Measurements from ENCODE around the gene RBBP9. TPM values are rescaled to one million over a fixed set of nuclear protein-coding genes. Genes with fewer than 3 reads are reported as not detected.

RBBP9 gene
- total RNA-seq, 4 donors from 2014 or later: 11.3 to 16.3 (median 12.6) TPM

DNA sequence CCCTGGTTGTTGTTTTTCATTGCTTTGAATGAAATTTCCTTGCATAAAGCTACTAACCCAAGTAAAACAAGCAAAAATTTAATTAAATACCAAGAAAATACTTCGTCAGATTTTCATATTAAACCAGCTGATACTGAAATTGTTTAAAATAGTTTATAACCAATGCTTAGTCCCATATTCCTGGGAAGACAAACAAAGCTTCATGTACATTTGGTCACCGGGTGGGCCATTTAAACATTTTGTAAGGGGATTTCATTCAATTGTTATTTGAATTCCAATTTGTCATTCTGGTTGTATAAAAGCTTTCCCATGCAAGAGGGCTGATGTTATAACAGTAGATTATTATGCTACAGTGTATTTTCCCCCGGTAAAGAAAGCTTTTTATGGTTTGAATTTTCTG lies 578 bp upstream of the RBBP9 start:
- TF ChIP-seq CTCF (IDR thresholded peaks at IDR 0.05; ENCODE audit: low read depth): no peak

GRCh38 chr20:18496042-18496441 lies 983 bp downstream of the RBBP9 start:
- TF ChIP-seq CTCF (IDR thresholded peaks at IDR 0.05; ENCODE audit: low read depth): no peak

DNA sequence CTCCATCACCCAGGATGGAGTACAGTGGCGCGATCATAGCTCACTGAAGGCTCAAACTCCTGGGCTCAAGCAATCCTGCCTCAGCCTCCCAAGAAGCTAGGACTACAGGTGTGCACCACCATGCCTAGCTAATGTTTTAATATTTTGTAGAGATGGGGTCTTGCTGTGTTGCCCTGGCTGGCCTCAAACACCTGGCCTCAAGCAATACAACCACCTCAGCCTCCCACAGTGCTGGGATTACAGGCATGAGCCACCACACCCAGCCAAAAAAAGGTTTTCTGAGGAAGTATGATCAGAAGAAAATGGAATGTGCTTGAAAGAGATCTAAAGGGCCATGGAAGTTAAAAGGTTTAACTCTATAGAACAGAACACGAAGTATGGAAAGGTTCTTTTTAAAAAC lies 8.7 kb downstream of the RBBP9 start:
- TF ChIP-seq CTCF (IDR thresholded peaks at IDR 0.05; ENCODE audit: low read depth): no peak

DNA sequence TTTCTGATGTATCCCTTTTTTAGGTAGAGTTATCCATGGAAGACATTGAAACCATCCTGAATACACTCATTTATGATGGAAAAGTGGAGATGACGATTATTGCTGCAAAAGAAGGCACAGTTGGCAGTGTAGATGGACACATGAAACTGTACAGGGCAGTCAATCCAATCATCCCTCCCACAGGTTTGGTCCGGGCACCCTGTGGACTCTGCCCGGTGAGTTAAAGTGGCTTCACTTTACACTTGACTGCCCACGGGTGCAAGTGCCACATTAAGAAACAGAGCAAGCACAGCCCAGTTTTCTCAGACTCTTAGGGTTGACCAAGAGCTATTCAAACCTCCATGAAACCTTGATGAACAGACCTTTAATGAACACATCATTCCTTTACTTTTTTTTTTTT lies 15.4 kb downstream of the RBBP9 start:
- TF ChIP-seq CTCF (IDR thresholded peaks at IDR 0.05; ENCODE audit: low read depth): no peak

DNA sequence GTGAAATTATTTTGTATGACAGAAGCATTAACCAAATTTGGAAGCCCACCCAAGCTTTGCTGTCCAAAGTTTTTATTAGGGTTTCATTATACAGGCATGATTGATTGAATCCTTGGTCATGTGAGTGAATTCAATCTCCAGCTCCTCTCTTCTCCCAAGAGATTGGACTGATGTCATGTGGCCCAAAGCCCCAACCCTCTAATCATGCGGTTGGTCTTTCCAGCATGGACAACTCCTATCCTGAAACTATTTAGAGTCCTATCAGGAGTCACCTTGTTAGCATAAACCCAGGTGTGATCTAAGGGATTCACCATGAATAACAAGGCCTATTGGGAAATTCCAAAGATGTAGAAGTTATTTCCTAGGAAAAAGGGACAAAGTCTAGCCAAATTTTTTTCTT lies 19.2 kb downstream of the RBBP9 start:
- TF ChIP-seq CTCF (IDR thresholded peaks at IDR 0.05; ENCODE audit: low read depth): no peak

GRCh38 chr20:18477218-18477617 lies 19.8 kb downstream of the RBBP9 start:
- TF ChIP-seq CTCF (IDR thresholded peaks at IDR 0.05; ENCODE audit: low read depth): no peak

DNA sequence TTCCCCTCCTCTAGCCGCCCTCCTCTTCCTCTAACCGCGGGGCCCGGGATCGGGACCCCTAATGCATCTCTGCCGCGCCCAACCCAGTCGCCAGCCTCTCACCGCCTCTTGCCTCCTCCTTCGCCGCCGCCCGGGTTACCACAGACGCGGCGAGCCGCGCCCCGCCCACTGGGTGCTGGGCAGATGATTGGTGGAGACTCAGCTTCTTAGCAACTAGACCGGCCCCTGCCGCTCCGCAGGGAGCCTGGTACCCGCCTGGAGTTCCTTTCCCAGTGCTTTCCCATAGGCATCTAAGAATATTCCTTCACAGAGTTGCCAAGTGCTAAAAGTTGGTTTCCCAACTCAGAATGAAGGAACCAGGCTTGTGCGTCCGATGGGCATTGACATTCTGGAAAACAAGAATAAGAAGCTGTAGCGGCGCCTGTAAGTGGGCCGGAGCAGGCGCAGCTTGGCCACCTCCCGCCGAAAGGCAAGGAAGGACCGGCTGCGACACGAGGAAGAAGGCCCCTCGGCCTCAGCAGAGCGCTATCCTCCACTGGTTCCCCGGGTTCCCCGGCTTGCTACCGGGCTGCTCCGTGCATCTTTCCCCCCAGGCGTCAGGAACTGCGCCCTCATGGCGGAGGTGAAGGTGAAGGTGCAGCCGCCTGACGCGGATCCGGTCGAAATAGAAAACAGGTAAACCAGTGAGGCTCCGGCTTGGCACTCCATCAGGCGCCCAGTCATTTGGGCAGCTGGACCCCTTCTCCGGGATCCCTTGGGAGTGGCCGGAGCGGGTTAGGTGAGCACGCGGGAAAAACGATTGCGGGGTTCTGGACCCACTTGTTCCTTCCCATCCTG lies 29.9 kb downstream of the RBBP9 start, which contains the start of the genes DZANK1 and POLR3F:
TSS of gene DZANK1 (minus strand) at position 137 of the 837 bp plus-strand sequence. CDS start 1,672 bp downstream, outside the sequence.
TSS of gene POLR3F (plus strand) at position 497 of the 837 bp plus-strand sequence. CDS start at position 614, 117 bp downstream.
- no peak for TF ChIP-seq CTCF (IDR thresholded peaks at IDR 0.05; ENCODE audit: low read depth)
